Measurements from ENCODE around the gene PLA2R1.
"Not testable (repeated sequence)": the region's sequence is repeated elsewhere in the genome, so short reads cannot be mapped to it uniquely, and the experiment has no call there.

GRCh38 chr2:159970548-159970947 lies 91.9 kb downstream of the PLA2R1 start:
- TF ChIP-seq, protein P1, sequence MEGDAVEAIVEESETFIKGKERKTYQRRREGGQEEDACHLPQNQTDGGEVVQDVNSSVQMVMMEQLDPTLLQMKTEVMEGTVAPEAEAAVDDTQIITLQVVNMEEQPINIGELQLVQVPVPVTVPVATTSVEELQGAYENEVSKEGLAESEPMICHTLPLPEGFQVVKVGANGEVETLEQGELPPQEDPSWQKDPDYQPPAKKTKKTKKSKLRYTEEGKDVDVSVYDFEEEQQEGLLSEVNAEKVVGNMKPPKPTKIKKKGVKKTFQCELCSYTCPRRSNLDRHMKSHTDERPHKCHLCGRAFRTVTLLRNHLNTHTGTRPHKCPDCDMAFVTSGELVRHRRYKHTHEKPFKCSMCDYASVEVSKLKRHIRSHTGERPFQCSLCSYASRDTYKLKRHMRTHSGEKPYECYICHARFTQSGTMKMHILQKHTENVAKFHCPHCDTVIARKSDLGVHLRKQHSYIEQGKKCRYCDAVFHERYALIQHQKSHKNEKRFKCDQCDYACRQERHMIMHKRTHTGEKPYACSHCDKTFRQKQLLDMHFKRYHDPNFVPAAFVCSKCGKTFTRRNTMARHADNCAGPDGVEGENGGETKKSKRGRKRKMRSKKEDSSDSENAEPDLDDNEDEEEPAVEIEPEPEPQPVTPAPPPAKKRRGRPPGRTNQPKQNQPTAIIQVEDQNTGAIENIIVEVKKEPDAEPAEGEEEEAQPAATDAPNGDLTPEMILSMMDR (IDR thresholded peaks at IDR 0.05), result not testable (repeated sequence)
- TF ChIP-seq EP300, POLR2AphosphoS5 (IDR thresholded peaks at IDR 0.05): not testable (repeated sequence)
